HepG2 (cell line): Measurements from ENCODE around the gene TOM1L1. TPM values are rescaled to one million over a fixed set of nuclear protein-coding genes. Genes with fewer than 3 reads are reported as not detected.

Experiments used
- BORCS8-MEF2B ChIP-seq: sonication (generic); formaldehyde crosslinking; IDR thresholded peaks from 2 replicates; pipeline ENCODE4 v1.8.0; 2022; ENCODE audit warnings: mild to moderate bottlenecking, missing genetic modification reagents
- JARID2 ChIP-seq: sonication (generic); formaldehyde crosslinking; IDR thresholded peaks from 2 replicates; pipeline ENCODE4 v1.8.1; 2023; ENCODE audit warnings: missing genetic modification reagents, inconsistent platforms; ENCODE audit not compliant: insufficient replicate concordance
- MED8 ChIP-seq: sonication (generic); formaldehyde crosslinking; IDR thresholded peaks from 2 replicates; pipeline ENCODE4 v1.8.1; 2023; ENCODE audit warnings: mild to moderate bottlenecking, missing genetic modification reagents; ENCODE audit not compliant: insufficient replicate concordance
- MEF2D ChIP-seq: sonication (generic); formaldehyde crosslinking; IDR thresholded peaks from 2 replicates; pipeline ENCODE4 v1.5.1; 2020; ENCODE audit warnings: mild to moderate bottlenecking, missing genetic modification reagents
- NFATC3 ChIP-seq: sonication (generic); formaldehyde crosslinking; IDR thresholded peaks from 2 replicates; pipeline ENCODE4 v1.5.1; 2020; ENCODE audit warnings: mild to moderate bottlenecking, missing genetic modification reagents
- NKX3-1 ChIP-seq: sonication (generic); formaldehyde crosslinking; IDR thresholded peaks from 2 replicates; pipeline ENCODE4 v1.5.0; 2020; ENCODE audit warnings: missing genetic modification reagents
- PAX8 ChIP-seq: sonication (generic); formaldehyde crosslinking; IDR thresholded peaks from 2 replicates; pipeline ENCODE4 v1.8.0; 2022; ENCODE audit warnings: mild to moderate bottlenecking, missing genetic modification reagents, borderline replicate concordance
- REPIN1 ChIP-seq: sonication (generic); formaldehyde crosslinking; IDR thresholded peaks from 2 replicates; pipeline ENCODE4 v1.8.0; 2022; ENCODE audit warnings: missing genetic modification reagents, low read depth, mild to moderate bottlenecking, borderline replicate concordance
- RFXAP ChIP-seq: sonication (generic); formaldehyde crosslinking; IDR thresholded peaks from 2 replicates; pipeline ENCODE4 v1.4.0; 2020; ENCODE audit warnings: missing genetic modification reagents, borderline replicate concordance
- SMAD1 ChIP-seq: sonication (generic); formaldehyde crosslinking; IDR thresholded peaks from 2 replicates; pipeline ENCODE4 v1.4.0; 2020; ENCODE audit warnings: missing genetic modification reagents, low read depth, mild to moderate bottlenecking, borderline replicate concordance
- SP1 ChIP-seq, 2 experiments: fragments of 450-650 bp in 1 of 2; sonication (generic) in 1 of 2; formaldehyde crosslinking in 1 of 2; IDR thresholded peaks; 2 replicates each; pipeline versions ENCODE4 v1.4.0 to v1.6.1; 2016 to 2020; ENCODE audit warnings: missing genetic modification reagents in 1 of 2
- ZBTB3 ChIP-seq: sonication (generic); formaldehyde crosslinking; IDR thresholded peaks from 2 replicates; pipeline ENCODE4 v1.4.0; 2020; ENCODE audit warnings: low read depth, mild to moderate bottlenecking, moderate library complexity, missing genetic modification reagents, borderline replicate concordance
- ZFP36L1 ChIP-seq: sonication (generic); formaldehyde crosslinking; IDR thresholded peaks from 2 replicates; pipeline ENCODE4 v1.8.0; 2022; ENCODE audit warnings: mild to moderate bottlenecking, missing genetic modification reagents, moderate library complexity
- ZNF382 ChIP-seq: sonication (generic); formaldehyde crosslinking; IDR thresholded peaks from 2 replicates; pipeline ENCODE4 v1.5.0; 2020; ENCODE audit warnings: missing genetic modification reagents, mild to moderate bottlenecking, borderline replicate concordance
- ZNF552 ChIP-seq: sonication (generic); formaldehyde crosslinking; IDR thresholded peaks from 2 replicates; pipeline ENCODE4 v1.9.0; 2022; ENCODE audit warnings: missing genetic modification reagents, mild to moderate bottlenecking, borderline replicate concordance
- ZNF670 ChIP-seq: sonication (generic); formaldehyde crosslinking; IDR thresholded peaks from 2 replicates; pipeline ENCODE4 v1.8.0; 2022; ENCODE audit warnings: mild to moderate bottlenecking, missing genetic modification reagents, borderline replicate concordance
- ZNF678 ChIP-seq: sonication (generic); formaldehyde crosslinking; IDR thresholded peaks from 2 replicates; pipeline ENCODE4 v1.4.0; 2020; ENCODE audit warnings: mild to moderate bottlenecking, missing genetic modification reagents
- ZNF724P ChIP-seq: sonication (generic); formaldehyde crosslinking; IDR thresholded peaks from 2 replicates; pipeline ENCODE4 v1.8.0; 2022; ENCODE audit warnings: missing genetic modification reagents, borderline replicate concordance
- ZNF776 ChIP-seq: sonication (generic); formaldehyde crosslinking; IDR thresholded peaks from 2 replicates; pipeline ENCODE4 v1.4.0; 2020; ENCODE audit warnings: mild to moderate bottlenecking, missing genetic modification reagents
- polyA plus RNA-seq, 8 experiments: library from polyadenylated mRNA; depleted of rRNA in 3 of 8; stranded (reverse) in 7 of 8; unstranded in 1 of 8; fragments of >200 nt; fragmentation: Illumina TruSeq in 4 of 8; extraction: Trizol in 4 of 8; gene quantifications; 2 replicates each; pipeline versions ENCODE4 v1.2.1 to v1.2.3, GENCODE V29; 2011 to 2016; ENCODE audit warnings: low read depth in 4 of 8, missing spikeins in 1 of 8, mixed read lengths in 1 of 8; ENCODE audit not compliant: insufficient read depth in 1 of 8
- total RNA-seq, 5 experiments: library from RNA; depleted of rRNA; stranded (reverse); fragments of >200 nt; fragmentation: Illumina TruSeq; extraction: Trizol; gene quantifications; 2 replicates each; pipeline ENCODE4 v1.2.3, GENCODE V29; 2016; ENCODE audit warnings: low read depth in 1 of 5
- TF ChIP-seq, protein P1 (sequence below): sonication (generic); formaldehyde crosslinking; IDR thresholded peaks from 2 replicates; pipeline ENCODE4 v1.4.0; 2020; ENCODE audit warnings: mild to moderate bottlenecking, missing genetic modification reagents
- TF ChIP-seq, protein P2 (sequence below): IDR thresholded peaks from 2 replicates; pipeline ENCODE4 v1.6.1; 2016; ENCODE audit warnings: low read depth, borderline replicate concordance

TOM1L1 gene
- total and polyA plus RNA-seq, 2 of the 13 experiments (the other 11 are each of a cell fraction or from before 2014, with no cell fraction given), result 45.3 to 51.3 TPM

DNA sequence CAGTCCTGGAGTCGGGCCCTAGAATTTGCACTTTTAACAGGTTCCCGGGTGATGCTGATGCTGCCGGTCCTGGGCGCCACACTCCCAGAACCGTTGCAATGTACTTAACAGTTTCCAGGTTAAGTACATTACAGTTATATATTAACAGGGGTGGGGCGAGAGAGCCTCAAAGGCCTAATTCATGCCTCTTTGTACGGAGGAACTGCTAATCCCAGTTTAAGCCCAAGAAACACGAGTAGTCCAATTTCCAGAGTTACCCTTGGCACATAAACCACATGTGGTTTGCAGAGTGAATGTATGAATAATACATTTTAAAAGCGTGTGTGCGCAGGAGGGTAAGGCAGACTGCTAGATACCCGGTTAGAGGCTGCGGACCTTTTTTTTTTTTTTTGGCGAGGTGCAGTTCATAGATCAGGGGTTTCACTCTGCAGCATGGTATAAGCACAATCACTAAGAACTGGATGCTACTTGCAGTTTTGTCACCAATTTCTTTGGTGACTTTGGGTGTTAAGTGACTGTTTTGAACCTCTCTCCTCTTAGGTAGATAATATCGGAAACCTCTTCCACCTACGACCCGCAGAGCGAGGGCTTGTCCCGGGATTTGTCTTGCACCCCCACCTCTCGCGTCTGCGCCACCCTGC is 67.1 kb downstream of the TOM1L1 start (continued):
- TF ChIP-seq, protein P1, sequence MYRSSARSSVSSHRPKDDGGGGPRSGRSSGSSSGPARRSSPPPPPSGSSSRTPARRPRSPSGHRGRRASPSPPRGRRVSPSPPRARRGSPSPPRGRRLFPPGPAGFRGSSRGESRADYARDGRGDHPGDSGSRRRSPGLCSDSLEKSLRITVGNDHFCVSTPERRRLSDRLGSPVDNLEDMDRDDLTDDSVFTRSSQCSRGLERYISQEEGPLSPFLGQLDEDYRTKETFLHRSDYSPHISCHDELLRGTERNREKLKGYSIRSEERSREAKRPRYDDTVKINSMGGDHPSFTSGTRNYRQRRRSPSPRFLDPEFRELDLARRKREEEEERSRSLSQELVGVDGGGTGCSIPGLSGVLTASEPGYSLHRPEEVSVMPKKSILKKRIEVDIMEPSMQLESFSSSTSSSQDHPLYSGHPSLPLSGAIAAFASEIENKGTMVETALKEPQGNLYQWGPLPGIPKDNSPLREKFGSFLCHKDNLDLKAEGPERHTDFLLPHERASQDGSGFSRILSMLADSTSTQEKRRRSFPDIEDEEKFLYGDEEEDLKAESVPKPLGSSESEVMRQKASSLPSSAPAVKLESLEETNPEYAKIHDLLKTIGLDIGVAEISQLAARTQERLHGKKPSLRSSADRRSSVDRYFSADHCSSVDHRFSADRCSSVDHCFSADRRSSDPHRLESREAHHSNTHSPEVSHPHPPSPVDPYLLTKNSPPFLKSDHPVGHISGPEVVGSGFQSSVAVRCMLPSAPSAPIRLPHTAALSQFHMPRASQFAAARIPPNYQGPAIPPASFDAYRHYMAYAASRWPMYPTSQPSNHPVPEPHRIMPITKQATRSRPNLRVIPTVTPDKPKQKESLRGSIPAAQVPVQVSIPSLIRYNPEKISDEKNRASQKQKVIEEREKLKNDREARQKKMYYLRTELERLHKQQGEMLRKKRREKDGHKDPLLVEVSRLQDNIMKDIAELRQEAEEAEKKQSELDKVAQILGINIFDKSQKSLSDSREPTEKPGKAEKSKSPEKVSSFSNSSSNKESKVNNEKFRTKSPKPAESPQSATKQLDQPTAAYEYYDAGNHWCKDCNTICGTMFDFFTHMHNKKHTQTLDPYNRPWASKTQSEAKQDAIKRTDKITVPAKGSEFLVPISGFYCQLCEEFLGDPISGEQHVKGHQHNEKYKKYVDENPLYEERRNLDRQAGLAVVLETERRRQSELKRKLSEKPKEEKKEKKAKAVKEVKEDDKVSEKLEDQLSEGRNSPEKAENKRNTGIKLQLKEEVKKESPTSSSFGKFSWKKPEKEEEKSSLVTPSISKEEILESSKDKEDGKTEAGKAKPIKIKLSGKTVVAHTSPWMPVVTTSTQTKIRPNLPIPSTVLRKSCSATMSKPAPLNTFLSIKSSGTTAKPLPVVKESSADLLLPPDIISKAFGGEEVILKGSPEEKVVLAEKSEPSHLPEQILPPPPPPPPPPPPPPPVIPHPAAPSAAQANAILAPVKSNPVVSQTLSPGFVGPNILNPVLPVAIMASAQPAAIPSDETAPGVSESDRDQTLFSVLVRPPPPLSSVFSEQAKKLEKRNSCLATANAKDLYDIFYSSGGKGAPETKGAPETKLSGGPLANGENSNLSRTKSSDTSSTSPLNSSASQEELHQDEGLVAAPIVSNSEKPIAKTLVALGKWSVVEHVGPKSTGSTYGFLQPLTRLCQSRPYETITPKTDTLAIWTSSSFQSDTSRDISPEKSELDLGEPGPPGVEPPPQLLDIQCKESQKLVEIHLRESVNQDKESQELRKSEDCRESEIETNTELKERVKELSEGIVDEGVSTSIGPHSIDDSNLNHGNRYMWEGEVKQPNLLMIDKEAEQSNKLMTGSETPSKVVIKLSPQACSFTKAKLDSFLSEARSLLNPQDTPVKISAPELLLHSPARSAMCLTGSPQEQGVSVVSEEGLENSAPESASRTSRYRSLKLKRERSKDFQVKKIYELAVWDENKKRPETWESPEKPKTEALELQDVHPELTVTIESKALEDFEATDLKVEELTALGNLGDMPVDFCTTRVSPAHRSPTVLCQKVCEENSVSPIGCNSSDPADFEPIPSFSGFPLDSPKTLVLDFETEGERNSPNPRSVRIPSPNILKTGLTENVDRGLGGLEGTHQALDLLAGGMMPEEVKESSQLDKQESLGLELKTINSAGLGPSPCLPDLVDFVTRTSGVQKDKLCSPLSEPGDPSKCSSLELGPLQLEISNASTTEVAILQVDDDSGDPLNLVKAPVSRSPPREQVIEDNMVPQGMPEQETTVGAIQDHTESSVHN, result no peak
- TF ChIP-seq SMAD1, result no peak
- TF ChIP-seq SP1 (IDR thresholded peaks at IDR 0.05), result no peak
- TF ChIP-seq SP1 (CRISPR knock-in tag; IDR thresholded peaks at IDR 0.05), result no peak
- no peak for TF ChIP-seq NKX3-1
- no peak for TF ChIP-seq ZNF776 (CRISPR knock-in tag)
- TF ChIP-seq ZNF670, result no peak
- TF ChIP-seq ZNF552 (CRISPR knock-in tag), result no peak
- no peak for TF ChIP-seq ZBTB3 (CRISPR knock-in tag)
- TF ChIP-seq RFXAP (CRISPR knock-in tag), result no peak
- no peak for TF ChIP-seq NFATC3 (CRISPR knock-in tag)
- TF ChIP-seq, protein P2, sequence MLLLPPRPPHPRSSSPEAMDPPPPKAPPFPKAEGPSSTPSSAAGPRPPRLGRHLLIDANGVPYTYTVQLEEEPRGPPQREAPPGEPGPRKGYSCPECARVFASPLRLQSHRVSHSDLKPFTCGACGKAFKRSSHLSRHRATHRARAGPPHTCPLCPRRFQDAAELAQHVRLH, result no peak
- no peak for TF ChIP-seq ZNF382 (CRISPR knock-in tag)
- no peak for TF ChIP-seq BORCS8-MEF2B
- TF ChIP-seq MED8 (CRISPR knock-in tag), result no peak
- no peak for TF ChIP-seq PAX8 (CRISPR knock-in tag)
- TF ChIP-seq ZFP36L1 (CRISPR knock-in tag), result peak; percentile 5; the same call in 1 of the 2 replicates
- TF ChIP-seq ZNF678 (CRISPR knock-in tag), result no peak
- TF ChIP-seq REPIN1 (CRISPR knock-in tag), result no peak
- no peak for TF ChIP-seq MEF2D
- no peak for TF ChIP-seq ZNF724P (CRISPR knock-in tag)
- no peak for TF ChIP-seq JARID2 (CRISPR knock-in tag)
